GM12892 (cell line): Measurements from ENCODE around the gene PIK3C2B.

ENCODE experiments used
- POLR2A ChIP-seq: IDR thresholded peaks from 2 replicates; pipeline ENCODE4 v1.6.1; 2011; ENCODE audit warnings: low read depth, low read length, control low read depth
- POLR2AphosphoS5 ChIP-seq: IDR thresholded peaks from 2 replicates; pipeline ENCODE4 v1.6.1; 2011; ENCODE audit warnings: low read depth, low read length, control low read depth
- TAF1 ChIP-seq: IDR thresholded peaks from 2 replicates; pipeline ENCODE4 v1.6.1; 2011; ENCODE audit warnings: low read depth, mild to moderate bottlenecking, control low read depth, low read length, borderline replicate concordance

DNA sequence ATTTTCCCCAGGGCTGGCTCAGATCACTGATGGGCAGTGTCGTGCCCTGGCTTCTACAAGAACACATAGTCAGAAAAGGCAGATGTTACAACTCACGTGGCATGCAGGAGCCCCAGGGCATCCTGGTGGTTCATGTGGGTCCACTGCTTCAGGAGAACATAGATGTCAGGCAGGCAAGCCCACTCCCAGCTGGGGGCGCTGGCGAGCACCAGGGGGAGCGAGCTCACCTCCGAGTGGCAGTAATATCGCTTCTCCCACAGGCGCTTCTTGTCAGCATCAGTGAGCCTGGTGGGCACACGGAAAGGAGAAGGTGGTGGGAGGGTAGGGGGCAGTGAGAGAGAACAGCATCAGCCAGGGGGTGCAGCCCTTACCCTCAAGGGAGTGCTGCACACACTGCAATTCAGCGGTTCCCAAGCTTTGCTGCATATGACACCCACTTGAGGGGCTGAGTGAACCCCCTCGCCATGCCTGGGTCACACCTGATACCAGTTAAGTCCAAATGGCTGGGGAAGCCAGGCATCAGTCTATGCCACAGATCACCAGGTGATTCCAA, 48.7 kb downstream of the PIK3C2B start:
- TF ChIP-seq POLR2AphosphoS5 (no peak), POLR2A (no peak), TAF1 (no peak)
